Gastroesophageal sphincter (tissue), 4 donors: ENCODE results near the gene COLEC12. TPM values are rescaled to one million over a fixed set of nuclear protein-coding genes. Genes with fewer than 3 reads are reported as not detected.

Source experiments
- ATAC-seq: fragments of 150-250 bp; one replicate; pipeline ENCODE4 v1.9.1; 2016; ENCODE audit warnings: mild to moderate bottlenecking, moderate library complexity
- H3K27ac ChIP-seq, 4 donors: fragments of 200-600 bp; sonication (generic) in 3 of 4; 1 replicate in 3 of 4; 2 replicates in 1 of 4; pipeline ENCODE4 v1.5.1; 2016 to 2019
- H3K27me3 ChIP-seq: fragments of 200-600 bp; sonication (generic); one replicate; pipeline ENCODE4 v1.5.1; 2019
- H3K36me3 ChIP-seq, 2 donors: fragments of 200-600 bp; sonication (generic); one replicate each; pipeline ENCODE4 v1.5.1; 2019; ENCODE audit warnings: control low read depth in 1 of 2
- H3K4me1 ChIP-seq, 3 donors: fragments of 200-600 bp; sonication (generic); 1 replicate in 2 of 3; 2 replicates in 1 of 3; pipeline ENCODE4 v1.5.1; 2016 to 2019; ENCODE audit warnings: control low read depth in 2 of 3
- H3K4me3 ChIP-seq, 2 donors: fragments of 200-600 bp; sonication (generic); one replicate each; pipeline ENCODE4 v1.5.1; 2019; ENCODE audit warnings: mild to moderate bottlenecking in 1 of 2, moderate library complexity in 1 of 2
- H3K9me3 ChIP-seq, 3 donors: fragments of 200-600 bp; sonication (generic); one replicate each; pipeline ENCODE4 v1.5.1; 2017 to 2019; ENCODE audit warnings: control low read depth in 2 of 3
- CTCF ChIP-seq, 4 experiments: fragments of 200-600 bp in 2 of 4; fragments of 450-650 bp in 2 of 4; sonication (generic) in 1 of 4; IDR thresholded peaks; one replicate each; pipeline ENCODE4 v1.5.1; 2017 to 2019; ENCODE audit warnings: antibody characterized with exemption in 4 of 4, mild to moderate bottlenecking in 2 of 4, moderate library complexity in 2 of 4
- EP300 ChIP-seq: sonication (generic); formaldehyde crosslinking; IDR thresholded peaks from one replicate; pipeline ENCODE4 v1.6.1; 2017; ENCODE audit warnings: antibody characterized with exemption, mild to moderate bottlenecking
- POLR2A ChIP-seq, 2 donors: fragments of 450-650 bp; IDR thresholded peaks; one replicate each; pipeline ENCODE4 v1.6.1; 2017; ENCODE audit warnings: antibody characterized with exemption in 2 of 2, mild to moderate bottlenecking in 2 of 2, moderate library complexity in 1 of 2
- POLR2AphosphoS5 ChIP-seq: sonication (generic); formaldehyde crosslinking; IDR thresholded peaks from one replicate; pipeline ENCODE4 v1.6.1; 2017; ENCODE audit warnings: antibody characterized with exemption
- WGBS, 2 donors: methylation state at CpG; one replicate each; pipeline ENCODE4 v1.1.5; 2018; ENCODE audit warnings: low coverage in 1 of 2; 5-methylcytosine and 5-hydroxymethylcytosine counted together
- total RNA-seq, 4 donors: library from RNA; depleted of rRNA; stranded (reverse); fragments of >200 nt; gene quantifications; one replicate each; pipeline ENCODE4 v1.1.0, GENCODE V29; 2016

Gene COLEC12
- total RNA-seq, 4 donors from 2014 or later, result 21.2 to 40.1 (median 37.1) TPM

GRCh38 chr18:470661-471501, 29.6 kb downstream of the COLEC12 start:
- Histone ChIP-seq H3K27ac (peak overlapping the region in 1 of 4 donors; percentile 29), H3K9me3 (no peaks in the 10 kb centered on the region), H3K27me3 (no peaks in the 10 kb centered on the region), H3K36me3 (no peaks in the 10 kb centered on the region), H3K4me1 (peaks cover 0 to 71% (median 0%) of the 10 kb centered on the region in 3 donors), H3K4me3 (no peak overlapping the region)
- peak; percentile 35 for TF ChIP-seq POLR2AphosphoS5
- no peak for TF ChIP-seq CTCF (IDR thresholded peaks at IDR 0.05)
- WGBS, 2 donors, result 42 to 44% methylated on average over 5 of the region's 5 CpGs
- no peak for ATAC-seq

- peak overlapping the region in 2 of 4 donors; percentile 7 to 24 for H3K27ac ChIP-seq
These were observed 31.3 kb downstream of the COLEC12 start for GRCh38 chr18:468955-469790.

GRCh38 chr18:463827-464541, 36.5 kb downstream of the COLEC12 start:
- peak; percentile 58 for ATAC-seq
- no peaks in the 10 kb centered on the region for H3K9me3 ChIP-seq
- 49 to 66% methylated on average over 4 to 12 of the region's 12 CpGs for WGBS, 2 donors
- no peaks in the 10 kb centered on the region for H3K36me3 ChIP-seq
- no peaks in the 10 kb centered on the region for H3K27me3 ChIP-seq
- no peak overlapping the region for H3K27ac ChIP-seq
- H3K4me1 ChIP-seq, result peaks cover 0 to 35% (median 0%) of the 10 kb centered on the region in 3 donors
- H3K4me3 ChIP-seq, result no peak overlapping the region
- TF ChIP-seq POLR2A (IDR thresholded peaks at IDR 0.05) (no peak), CTCF (IDR thresholded peaks at IDR 0.05) (no peak), EP300 (no peak), POLR2AphosphoS5 (no peak)

More at GRCh38 chr18:468955-469790, 31.3 kb downstream of the COLEC12 start:
- H3K27me3 ChIP-seq, result no peaks in the 10 kb centered on the region
- no peaks in the 10 kb centered on the region for H3K9me3 ChIP-seq
- 47 to 52% methylated on average over 10 to 13 of the region's 13 CpGs for WGBS, 2 donors
- no peaks in the 10 kb centered on the region for H3K36me3 ChIP-seq
- peaks cover 0 to 54% (median 0%) of the 10 kb centered on the region in 3 donors for H3K4me1 ChIP-seq
- no peak overlapping the region for H3K4me3 ChIP-seq
- ATAC-seq, result no peak
- TF ChIP-seq POLR2A (IDR thresholded peaks at IDR 0.05) (no peak), EP300 (no peak), POLR2AphosphoS5 (no peak), CTCF (IDR thresholded peaks at IDR 0.05) (peak in 1 of 4 experiments; percentile 27)

- Histone ChIP-seq H3K36me3 (no peaks in the 10 kb centered on the region), H3K27ac (no peak overlapping the region), H3K27me3 (no peaks in the 10 kb centered on the region), H3K9me3 (no peaks in the 10 kb centered on the region), H3K4me1 (peaks cover 0 to 35% (median 0%) of the 10 kb centered on the region in 3 donors), H3K4me3 (no peak overlapping the region)
- ATAC-seq, result no peak
- 83 to 88% methylated on average over 6 to 10 of the region's 11 CpGs for WGBS, 2 donors
- TF ChIP-seq CTCF (IDR thresholded peaks at IDR 0.05) (no peak), POLR2A (IDR thresholded peaks at IDR 0.05) (no peak), POLR2AphosphoS5 (no peak), EP300 (no peak)
These were observed 37.1 kb downstream of the COLEC12 start for GRCh38 chr18:463403-463802.
